Neuronal stem cell (in vitro differentiated cells): ENCODE results near the gene ENTPD3.
A peak's percentile ranks its signal among the peaks of the same experiment; 100 is the strongest.

Source experiments
- DNase-seq: peaks from one replicate; pipeline ENCODE4 v3.0.0-alpha.2; 2013; ENCODE audit warnings: low spot score
- H2AFZ ChIP-seq: one replicate; pipeline ENCODE4 v1.6.1; 2013; ENCODE audit warnings: mild to moderate bottlenecking, low read length, inconsistent platforms
- H2AK5ac ChIP-seq: 2 replicates; pipeline ENCODE4 v1.6.1; 2013; ENCODE audit warnings: low read depth, mild to moderate bottlenecking, inconsistent platforms, low read length, moderate library complexity, mixed read lengths
- H2BK120ac ChIP-seq: 2 replicates; pipeline ENCODE4 v1.6.1; 2013; ENCODE audit warnings: low read depth, mild to moderate bottlenecking, inconsistent platforms, low read length, moderate library complexity, mixed read lengths
- H2BK12ac ChIP-seq: one replicate; pipeline ENCODE4 v1.6.1; 2013; ENCODE audit warnings: low read length, inconsistent platforms
- H2BK15ac ChIP-seq: 2 replicates; pipeline ENCODE4 v1.6.1; 2013; ENCODE audit warnings: mild to moderate bottlenecking, low read length, inconsistent platforms, mixed read lengths
- H2BK5ac ChIP-seq: one replicate; pipeline ENCODE4 v1.6.1; 2013; ENCODE audit warnings: inconsistent platforms, mild to moderate bottlenecking, low read length, moderate library complexity
- H3K14ac ChIP-seq: one replicate; pipeline ENCODE4 v1.6.1; 2013; ENCODE audit warnings: low read length, inconsistent platforms
- H3K18ac ChIP-seq: 2 replicates; pipeline ENCODE4 v1.6.1; 2013; ENCODE audit warnings: low read length, inconsistent platforms
- H3K23ac ChIP-seq: 2 replicates; pipeline ENCODE4 v1.6.1; 2013; ENCODE audit warnings: low read depth, mild to moderate bottlenecking, mixed read lengths, low read length, inconsistent platforms; ENCODE audit not compliant: poor library complexity
- H3K27ac ChIP-seq: replicated peaks from 3 replicates; pipeline ENCODE4 v1.5.1; 2013; ENCODE audit warnings: low read length, inconsistent platforms
- H3K27me3 ChIP-seq, 3 experiments: 2 replicates each; pipeline ENCODE4 v1.6.1; 2013; ENCODE audit warnings: low read length in 3 of 3, mild to moderate bottlenecking in 2 of 3, inconsistent platforms in 1 of 3, low read depth in 1 of 3, mixed read lengths in 1 of 3, moderate library complexity in 1 of 3; ENCODE audit not compliant: control insufficient read depth in 3 of 3, insufficient read depth in 3 of 3
- H3K36me3 ChIP-seq, 2 donors: replicated peaks in 1 of 2; 2 replicates each; pipeline ENCODE4 v1.6.1; 2013; ENCODE audit warnings: low read length in 2 of 2; ENCODE audit not compliant: control insufficient read depth in 2 of 2, insufficient read depth in 2 of 2
- H3K4ac ChIP-seq: 2 replicates; pipeline ENCODE4 v1.6.1; 2013; ENCODE audit warnings: inconsistent platforms, mild to moderate bottlenecking, low read length, moderate library complexity
- H3K4me1 ChIP-seq, 2 donors: 1 replicate in 1 of 2; 2 replicates in 1 of 2; pipeline ENCODE4 v1.6.1; 2013; ENCODE audit warnings: low read length in 2 of 2, low read depth in 1 of 2; ENCODE audit not compliant: control insufficient read depth in 2 of 2, insufficient read depth in 1 of 2
- H3K4me2 ChIP-seq: one replicate; pipeline ENCODE4 v1.6.1; 2013; ENCODE audit warnings: mild to moderate bottlenecking, low read length, inconsistent platforms; ENCODE audit not compliant: insufficient read depth, poor library complexity, severe bottlenecking
- H3K4me3 ChIP-seq, 2 donors: 2 replicates each; pipeline ENCODE4 v1.5.1; 2013; ENCODE audit warnings: low read length in 2 of 2, mild to moderate bottlenecking in 2 of 2, inconsistent platforms in 1 of 2, moderate library complexity in 1 of 2
- H3K79me1 ChIP-seq: one replicate; pipeline ENCODE4 v1.6.1; 2013; ENCODE audit warnings: low read depth, mild to moderate bottlenecking, inconsistent platforms, low read length, moderate library complexity
- H3K9ac ChIP-seq: one replicate; pipeline ENCODE4 v1.6.1; 2013; ENCODE audit warnings: mild to moderate bottlenecking, low read depth, low read length, inconsistent platforms; ENCODE audit not compliant: poor library complexity
- H3K9me3 ChIP-seq, 2 donors: replicated peaks in 1 of 2; 2 replicates each; pipeline versions ENCODE3 to v1.6.1; 2013; ENCODE audit warnings: low read length in 2 of 2, mild to moderate bottlenecking in 2 of 2, inconsistent platforms in 1 of 2, low read depth in 1 of 2, mixed read lengths in 1 of 2, moderate library complexity in 1 of 2; ENCODE audit not compliant: control insufficient read depth in 2 of 2, insufficient read depth in 1 of 2
- H4K8ac ChIP-seq: one replicate; pipeline ENCODE4 v1.6.1; 2013; ENCODE audit warnings: low read depth, mild to moderate bottlenecking, inconsistent platforms, low read length, moderate library complexity
- H4K91ac ChIP-seq: one replicate; pipeline ENCODE4 v1.6.1; 2013; ENCODE audit warnings: low read length, low read depth, mild to moderate bottlenecking, inconsistent platforms; ENCODE audit not compliant: poor library complexity
- WGBS, 2 donors: extraction: QIAGEN DNeasy Blood & Tissue Kit; methylation state at CpG; one replicate each; pipeline ENCODE4 v1.1.7; 2013; ENCODE audit warnings: missing lambda C conversion rate in 2 of 2, mixed read lengths in 1 of 2; ENCODE audit not compliant: insufficient read length in 2 of 2, insufficient replicate concordance in 1 of 2; ENCODE audit errors: extremely low coverage in 2 of 2; 5-methylcytosine and 5-hydroxymethylcytosine counted together

Gene ENTPD3

GRCh38 chr3:40465456-40465855 lies 78.5 kb downstream of the ENTPD3 start:
- no peaks in the 10 kb centered on the region for H3K27me3 ChIP-seq
- no peak for DNase-seq
- H3K79me1 ChIP-seq, result no peaks in the 10 kb centered on the region
- no peak overlapping the region for H2BK15ac ChIP-seq
- WGBS, 2 donors, result no CpG with 5 or more reads among the region's 2 CpGs
- no peak overlapping the region for H2BK5ac ChIP-seq
- no peak overlapping the region for H2BK12ac ChIP-seq
- H2AFZ ChIP-seq, result no peak overlapping the region
- no peak overlapping the region for H4K91ac ChIP-seq
- H3K18ac ChIP-seq, result no peak overlapping the region
- H3K27ac ChIP-seq, result no peak overlapping the region
- H3K4me1 ChIP-seq, result no peaks in the 10 kb centered on the region
- no peak overlapping the region for H2AK5ac ChIP-seq
- no peak overlapping the region for H3K4me3 ChIP-seq
- H3K4ac ChIP-seq, result no peak overlapping the region
- no peak overlapping the region for H3K23ac ChIP-seq
- no peak overlapping the region for H4K8ac ChIP-seq
- H3K36me3 ChIP-seq, result peaks cover 27 to 69% of the 10 kb centered on the region in 2 donors
- H3K14ac ChIP-seq, result peak overlapping the region; percentile 44
- no peak overlapping the region for H2BK120ac ChIP-seq
- no peak overlapping the region for H3K9ac ChIP-seq
- no peak overlapping the region for H3K4me2 ChIP-seq
- H3K9me3 ChIP-seq, result no peaks in the 10 kb centered on the region

GRCh38 chr3:40468018-40468417 lies 81.0 kb downstream of the ENTPD3 start:
- H3K18ac ChIP-seq, result no peak overlapping the region
- DNase-seq, result no peak
- H3K4me2 ChIP-seq, result no peak overlapping the region
- no peaks in the 10 kb centered on the region for H3K27me3 ChIP-seq
- no peak overlapping the region for H3K14ac ChIP-seq
- no peak overlapping the region for H3K4ac ChIP-seq
- H2AK5ac ChIP-seq, result no peak overlapping the region
- H3K4me1 ChIP-seq, result no peaks in the 10 kb centered on the region
- H2BK5ac ChIP-seq, result no peak overlapping the region
- no peak overlapping the region for H3K23ac ChIP-seq
- H3K4me3 ChIP-seq, result no peak overlapping the region
- no peak overlapping the region for H2BK120ac ChIP-seq
- H3K9ac ChIP-seq, result no peak overlapping the region
- H3K9me3 ChIP-seq, result no peaks in the 10 kb centered on the region
- no peak overlapping the region for H4K8ac ChIP-seq
- no peak overlapping the region for H2BK15ac ChIP-seq
- H4K91ac ChIP-seq, result no peak overlapping the region
- no peaks in the 10 kb centered on the region for H3K79me1 ChIP-seq
- no peak overlapping the region for H3K27ac ChIP-seq
- no peak overlapping the region for H2BK12ac ChIP-seq
- no peak overlapping the region for H2AFZ ChIP-seq
- H3K36me3 ChIP-seq, result peaks cover 16 to 43% of the 10 kb centered on the region in 2 donors
- no CpG with 5 or more reads among the region's 4 CpGs for WGBS, 2 donors

DNA sequence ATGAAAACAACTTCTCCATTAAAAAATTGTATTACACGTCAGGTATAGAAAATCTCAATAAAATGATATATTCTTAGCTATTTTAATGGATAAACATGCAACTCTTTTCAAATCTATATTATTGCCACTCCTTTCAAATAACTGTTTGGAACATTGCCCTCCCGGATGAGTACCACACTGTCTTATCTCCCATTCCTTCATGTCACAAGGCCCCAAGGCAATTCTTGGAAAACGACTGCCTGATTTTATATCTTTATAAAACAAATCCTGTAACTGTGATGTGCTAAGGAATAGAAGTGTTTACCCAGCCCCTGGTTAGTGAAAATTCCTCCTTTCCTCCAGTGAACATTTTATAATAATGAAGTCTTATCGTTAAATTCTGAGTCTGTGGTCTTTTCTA lies 83.7 kb downstream of the ENTPD3 start:
- Histone ChIP-seq H3K4me3 (no peak overlapping the region), H3K27me3 (no peaks in the 10 kb centered on the region), H4K91ac (no peak overlapping the region), H4K8ac (no peak overlapping the region), H2BK5ac (no peak overlapping the region), H2AFZ (no peak overlapping the region), H2AK5ac (no peak overlapping the region), H3K23ac (no peak overlapping the region), H3K9ac (no peak overlapping the region), H3K4ac (no peak overlapping the region), H3K14ac (no peak overlapping the region), H2BK15ac (no peak overlapping the region), H3K9me3 (no peaks in the 10 kb centered on the region), H2BK120ac (no peak overlapping the region), H3K4me2 (no peak overlapping the region), H2BK12ac (no peak overlapping the region), H3K27ac (no peak overlapping the region), H3K18ac (no peak overlapping the region), H3K36me3 (peaks cover 7 to 17% of the 10 kb centered on the region in 2 donors), H3K4me1 (no peaks in the 10 kb centered on the region), H3K79me1 (no peaks in the 10 kb centered on the region)
- no peak for DNase-seq
- no CpG with 5 or more reads among the region's 4 CpGs for WGBS, 2 donors

- peaks cover 0 to 6% (median 0%) of the 10 kb centered on the region in 3 experiments for H3K27me3 ChIP-seq
- no CpG with 5 or more reads among the region's 48 CpGs for WGBS, 2 donors
- no peak within 1 kb of the TSS for H2BK12ac ChIP-seq
- peaks cover 0 to 4% of the 10 kb centered on the region in 2 donors for H3K4me1 ChIP-seq
- peak within 1 kb of the TSS; percentile 31 for H3K14ac ChIP-seq
- H2BK15ac ChIP-seq, result no peak within 1 kb of the TSS
- no peak within 1 kb of the TSS for H2BK120ac ChIP-seq
- H2AFZ ChIP-seq, result peak within 1 kb of the TSS; percentile 83
- peak within 1 kb of the TSS; percentile 36 for H3K27ac ChIP-seq
- no peaks in the 10 kb centered on the region for H3K79me1 ChIP-seq
- H3K4me3 ChIP-seq, result peak within 1 kb of the TSS; percentile 39 to 91
- H2BK5ac ChIP-seq, result no peak within 1 kb of the TSS
- H4K8ac ChIP-seq, result no peak within 1 kb of the TSS
- peak within 1 kb of the TSS; percentile 88 for H3K18ac ChIP-seq
- H3K23ac ChIP-seq, result no peak within 1 kb of the TSS
- DNase-seq, result peak; percentile 58
- no peak within 1 kb of the TSS for H3K4ac ChIP-seq
- H3K36me3 ChIP-seq, result peaks cover 0 to 2% of the 10 kb centered on the region in 2 donors
- no peak within 1 kb of the TSS for H2AK5ac ChIP-seq
- no peak within 1 kb of the TSS for H4K91ac ChIP-seq
- peak within 1 kb of the TSS; percentile 92 for H3K9ac ChIP-seq
- no peaks in the 10 kb centered on the region for H3K9me3 ChIP-seq
- H3K4me2 ChIP-seq, result peak within 1 kb of the TSS; percentile 58
Measured at GRCh38 chr3:40476478-40477470, 89.8 kb downstream of the ENTPD3 start, which contains the start of gene ZNF619. TSS of gene ZNF619 (plus strand) at chr3:40477122. CDS start at chr3:40477980, 858 bp downstream.
